ENCODE results near the gene BICRA.

BICRA gene

GRCh38 chr19:47675859-47676258, 66.9 kb downstream of the BICRA start:
- no peaks in the 10 kb centered on the region for H3K27me3 ChIP-seq (ENCODE audit: insufficient read depth, poor library complexity, severe bottlenecking)
- H3K36me3 ChIP-seq (ENCODE audit: low read depth) = peaks cover 10% of the 10 kb centered on the region
- TF ChIP-seq CTCF (IDR thresholded peaks at IDR 0.05; ENCODE audit: poor library complexity, severe bottlenecking) = no peak
- H3K4me1 ChIP-seq (ENCODE audit: insufficient read depth, poor library complexity, severe bottlenecking) = no peaks in the 10 kb centered on the region
- ATAC-seq (ENCODE audit: low read depth) (no peak), DNase-seq (ENCODE audit: low spot score) (no peak)
- H3K4me3 ChIP-seq (ENCODE audit: severe bottlenecking) = no peak overlapping the region
- no peak overlapping the region for H3K27ac ChIP-seq (ENCODE audit: poor library complexity, severe bottlenecking)
- H3K9me3 ChIP-seq (ENCODE audit: severe bottlenecking) = no peaks in the 10 kb centered on the region

- Histone ChIP-seq H3K27ac (ENCODE audit: poor library complexity, severe bottlenecking) (no peak overlapping the region), H3K4me3 (ENCODE audit: severe bottlenecking) (no peak overlapping the region), H3K27me3 (ENCODE audit: insufficient read depth, poor library complexity, severe bottlenecking) (no peaks in the 10 kb centered on the region), H3K4me1 (ENCODE audit: insufficient read depth, poor library complexity, severe bottlenecking) (no peaks in the 10 kb centered on the region), H3K36me3 (ENCODE audit: low read depth) (peaks cover 10% of the 10 kb centered on the region), H3K9me3 (ENCODE audit: severe bottlenecking) (no peaks in the 10 kb centered on the region)
- no peak for TF ChIP-seq CTCF (IDR thresholded peaks at IDR 0.05; ENCODE audit: poor library complexity, severe bottlenecking)
- DNase-seq (ENCODE audit: low spot score) (no peak), ATAC-seq (ENCODE audit: low read depth) (no peak)
Measured at GRCh38 chr19:47676811-47677210, 67.9 kb downstream of the BICRA start.

GRCh38 chr19:47679251-47679900, 70.4 kb downstream of the BICRA start:
- no peaks in the 10 kb centered on the region for H3K9me3 ChIP-seq (ENCODE audit: severe bottlenecking)
- H3K4me1 ChIP-seq (ENCODE audit: insufficient read depth, poor library complexity, severe bottlenecking) = no peaks in the 10 kb centered on the region
- H3K27ac ChIP-seq (ENCODE audit: poor library complexity, severe bottlenecking) = no peak overlapping the region
- no peak overlapping the region for H3K4me3 ChIP-seq (ENCODE audit: severe bottlenecking)
- no peak for ATAC-seq (ENCODE audit: low read depth)
- H3K27me3 ChIP-seq (ENCODE audit: insufficient read depth, poor library complexity, severe bottlenecking) = no peaks in the 10 kb centered on the region
- TF ChIP-seq CTCF (IDR thresholded peaks at IDR 0.05; ENCODE audit: poor library complexity, severe bottlenecking) = no peak
- peaks cover 10% of the 10 kb centered on the region; the same call in 1 of the 2 replicates for H3K36me3 ChIP-seq (ENCODE audit: low read depth)
- no peak for DNase-seq (ENCODE audit: low spot score)

- ATAC-seq (ENCODE audit: low read depth) (no peak), DNase-seq (ENCODE audit: low spot score) (no peak)
- TF ChIP-seq CTCF (IDR thresholded peaks at IDR 0.05; ENCODE audit: poor library complexity, severe bottlenecking) = no peak
- Histone ChIP-seq H3K4me1 (ENCODE audit: insufficient read depth, poor library complexity, severe bottlenecking) (no peaks in the 10 kb centered on the region), H3K9me3 (ENCODE audit: severe bottlenecking) (no peaks in the 10 kb centered on the region), H3K4me3 (ENCODE audit: severe bottlenecking) (no peak overlapping the region), H3K36me3 (ENCODE audit: low read depth) (peaks cover 10% of the 10 kb centered on the region; the same call in 1 of the 2 replicates), H3K27me3 (ENCODE audit: insufficient read depth, poor library complexity, severe bottlenecking) (no peaks in the 10 kb centered on the region), H3K27ac (ENCODE audit: poor library complexity, severe bottlenecking) (no peak overlapping the region)
Measured at GRCh38 chr19:47679922-47680857, 71.3 kb downstream of the BICRA start.

All from RWPE2 (cell line).